ENCODE data around the gene C1orf115. TPM values are rescaled to one million over a fixed set of nuclear protein-coding genes. Genes with fewer than 3 reads are reported as not detected.

The C1orf115 gene
- total RNA-seq, 1 experiment from 2014 or later: 5.1 TPM

- BruUV-seq (replicated peaks): no TSS peak
- no peak overlapping the region for H3K27ac Mint-ChIP-seq (ENCODE audit: unreplicated experiment)
Observed at GRCh38 chr1:220673921-220674320, 16.2 kb upstream of the C1orf115 start.

GRCh38 chr1:220677251-220677650, 12.9 kb upstream of the C1orf115 start:
- Mint-ChIP-seq H3K4me3 (ENCODE audit: low read depth, unreplicated experiment) (no peak overlapping the region), H3K9me3 (ENCODE audit: low read depth, unreplicated experiment) (no peaks in the 10 kb centered on the region), H3K27me3 (ENCODE audit: unreplicated experiment) (no peaks in the 10 kb centered on the region), H3K36me3 (ENCODE audit: insufficient read depth, unreplicated experiment) (no peaks in the 10 kb centered on the region), H3K4me1 (ENCODE audit: low read depth, unreplicated experiment) (peaks cover 8% of the 10 kb centered on the region), H3K27ac (ENCODE audit: unreplicated experiment) (no peak overlapping the region)
- CTCF ChIA-PET: no interaction called here
- intact Hi-C loops (cut with micrococcal nuclease; ENCODE audit: unreplicated experiment): no loop called here
- BruUV-seq (replicated peaks): no TSS peak
- no peak for DNase-seq
- TF ChIP-seq CTCF (IDR thresholded peaks at IDR 0.05; ENCODE audit: unreplicated experiment): no peak

More at GRCh38 chr1:220673921-220674320, 16.2 kb upstream of the C1orf115 start:
- DNase-seq: no peak
- Mint-ChIP-seq H3K4me3 (ENCODE audit: low read depth, unreplicated experiment) (no peak overlapping the region), H3K9me3 (ENCODE audit: low read depth, unreplicated experiment) (peaks cover 2% of the 10 kb centered on the region), H3K4me1 (ENCODE audit: low read depth, unreplicated experiment) (no peaks in the 10 kb centered on the region), H3K27me3 (ENCODE audit: unreplicated experiment) (no peaks in the 10 kb centered on the region), H3K36me3 (ENCODE audit: insufficient read depth, unreplicated experiment) (no peaks in the 10 kb centered on the region)
- TF ChIP-seq CTCF (IDR thresholded peaks at IDR 0.05; ENCODE audit: unreplicated experiment): no peak
- CTCF ChIA-PET: no interaction called here
- intact Hi-C loops (cut with micrococcal nuclease; ENCODE audit: unreplicated experiment): no loop called here

GRCh38 chr1:220680085-220680687, 10.0 kb upstream of the C1orf115 start:
- CTCF ChIA-PET: interaction anchor here (1.8 kb wide), 1 partner anchor 53 kb away, joined by 7 read pairs; no protein-coding TSS in a partner anchor
- intact Hi-C loops (cut with micrococcal nuclease; ENCODE audit: unreplicated experiment): loop anchor here (1.0 to 5.0 kb wide), 2 partner anchors 96 to 398 kb away; no protein-coding TSS in a partner anchor
- no peak overlapping the region for H3K4me3 Mint-ChIP-seq (ENCODE audit: low read depth, unreplicated experiment)
- no peak overlapping the region for H3K27ac Mint-ChIP-seq (ENCODE audit: unreplicated experiment)
- no peaks in the 10 kb centered on the region for H3K36me3 Mint-ChIP-seq (ENCODE audit: insufficient read depth, unreplicated experiment)
- peak; percentile 37 for DNase-seq
- no peaks in the 10 kb centered on the region for H3K27me3 Mint-ChIP-seq (ENCODE audit: unreplicated experiment)
- BruUV-seq (replicated peaks): no TSS peak
- no peaks in the 10 kb centered on the region for H3K9me3 Mint-ChIP-seq (ENCODE audit: low read depth, unreplicated experiment)
- peaks cover 8% of the 10 kb centered on the region for H3K4me1 Mint-ChIP-seq (ENCODE audit: low read depth, unreplicated experiment)
- peak; percentile 79 for TF ChIP-seq CTCF (IDR thresholded peaks at IDR 0.05; ENCODE audit: unreplicated experiment)

- H3K9me3 Mint-ChIP-seq (ENCODE audit: low read depth, unreplicated experiment): no peaks in the 10 kb centered on the region
- peak overlapping the region; percentile 43 for H3K4me3 Mint-ChIP-seq (ENCODE audit: low read depth, unreplicated experiment)
- CTCF ChIA-PET: interaction anchor here (0.7 to 1.8 kb wide), 4 partner anchors 22 to 385 kb away, joined by 3 to 9 read pairs (median 6); no protein-coding TSS in a partner anchor
- TF ChIP-seq CTCF (IDR thresholded peaks at IDR 0.05; ENCODE audit: unreplicated experiment): no peak
- BruUV-seq (replicated peaks): no TSS peak
- peaks cover 8% of the 10 kb centered on the region for H3K4me1 Mint-ChIP-seq (ENCODE audit: low read depth, unreplicated experiment)
- no peaks in the 10 kb centered on the region for H3K36me3 Mint-ChIP-seq (ENCODE audit: insufficient read depth, unreplicated experiment)
- H3K27me3 Mint-ChIP-seq (ENCODE audit: unreplicated experiment): no peaks in the 10 kb centered on the region
- no peak for DNase-seq
- H3K27ac Mint-ChIP-seq (ENCODE audit: unreplicated experiment): no peak overlapping the region
- intact Hi-C loops (cut with micrococcal nuclease; ENCODE audit: unreplicated experiment): loop anchor here (5.0 kb wide), 1 partner anchor 399 kb away; no protein-coding TSS in a partner anchor
Observed at GRCh38 chr1:220681220-220681880, 8.8 kb upstream of the C1orf115 start.

Data from Calu3 (cell line).